ENCODE data around the gene YJU2.

GRCh38 chr19:4213116-4213515 is 33.8 kb upstream of the YJU2 start:
- TF ChIP-seq EP300 (IDR thresholded peaks at IDR 0.05; ENCODE audit: low read depth), result no peak
- TF ChIP-seq CTCF (IDR thresholded peaks at IDR 0.05), result no peak
- no peak for TF ChIP-seq POLR2A (IDR thresholded peaks at IDR 0.05)
- TF ChIP-seq POLR2AphosphoS5 (IDR thresholded peaks at IDR 0.05), result no peak

All from transverse colon (tissue), 4 donors.